ENCODE data around the gene TRAT1.

The TRAT1 gene, protein sequence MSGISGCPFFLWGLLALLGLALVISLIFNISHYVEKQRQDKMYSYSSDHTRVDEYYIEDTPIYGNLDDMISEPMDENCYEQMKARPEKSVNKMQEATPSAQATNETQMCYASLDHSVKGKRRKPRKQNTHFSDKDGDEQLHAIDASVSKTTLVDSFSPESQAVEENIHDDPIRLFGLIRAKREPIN

DNA sequence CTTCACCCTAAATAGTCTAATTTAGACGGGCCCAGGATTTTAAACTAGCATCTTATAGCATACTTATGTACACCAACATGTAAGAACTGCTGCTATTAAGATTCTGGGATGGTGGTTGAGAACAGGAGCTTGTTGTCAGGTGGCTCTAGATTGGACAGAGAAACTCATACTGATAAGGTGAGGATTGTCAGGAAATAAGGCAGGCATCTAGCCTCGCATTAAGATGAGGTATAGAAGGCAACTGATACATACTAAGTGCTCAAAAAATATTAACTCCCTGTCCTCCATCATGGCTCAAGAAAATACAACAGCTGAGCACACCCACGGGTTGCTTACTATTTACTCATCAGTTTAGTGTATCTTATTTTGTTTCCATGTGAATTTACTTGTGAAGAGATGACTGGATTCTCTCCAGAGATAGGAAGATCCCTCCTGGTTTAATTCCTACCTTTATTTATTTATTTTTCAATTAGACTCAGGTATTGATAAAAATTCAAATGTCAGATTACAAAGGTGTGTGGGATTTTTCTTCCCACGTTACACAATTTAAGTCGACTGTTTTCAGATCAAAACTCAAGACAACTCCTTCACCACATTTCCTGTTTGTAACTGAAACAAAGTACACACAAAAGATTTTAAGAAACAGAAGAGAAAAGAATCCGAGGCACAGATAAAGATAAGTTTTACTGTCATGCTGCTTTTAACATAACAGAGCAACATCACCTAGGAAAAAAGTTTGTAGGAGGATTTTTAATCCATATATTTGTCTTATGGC is at the start of gene TRAT1:
TRAT1 (plus strand) TSS at position 664 of the 775 bp plus-strand sequence. CDS start 142 bp downstream, outside the sequence.
- no peak within 1 kb of the TSS for H3K4me3 ChIP-seq (ENCODE audit: low read depth, low read length)
- TF ChIP-seq, protein P1, sequence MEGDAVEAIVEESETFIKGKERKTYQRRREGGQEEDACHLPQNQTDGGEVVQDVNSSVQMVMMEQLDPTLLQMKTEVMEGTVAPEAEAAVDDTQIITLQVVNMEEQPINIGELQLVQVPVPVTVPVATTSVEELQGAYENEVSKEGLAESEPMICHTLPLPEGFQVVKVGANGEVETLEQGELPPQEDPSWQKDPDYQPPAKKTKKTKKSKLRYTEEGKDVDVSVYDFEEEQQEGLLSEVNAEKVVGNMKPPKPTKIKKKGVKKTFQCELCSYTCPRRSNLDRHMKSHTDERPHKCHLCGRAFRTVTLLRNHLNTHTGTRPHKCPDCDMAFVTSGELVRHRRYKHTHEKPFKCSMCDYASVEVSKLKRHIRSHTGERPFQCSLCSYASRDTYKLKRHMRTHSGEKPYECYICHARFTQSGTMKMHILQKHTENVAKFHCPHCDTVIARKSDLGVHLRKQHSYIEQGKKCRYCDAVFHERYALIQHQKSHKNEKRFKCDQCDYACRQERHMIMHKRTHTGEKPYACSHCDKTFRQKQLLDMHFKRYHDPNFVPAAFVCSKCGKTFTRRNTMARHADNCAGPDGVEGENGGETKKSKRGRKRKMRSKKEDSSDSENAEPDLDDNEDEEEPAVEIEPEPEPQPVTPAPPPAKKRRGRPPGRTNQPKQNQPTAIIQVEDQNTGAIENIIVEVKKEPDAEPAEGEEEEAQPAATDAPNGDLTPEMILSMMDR (IDR thresholded peaks at IDR 0.05; ENCODE audit: insufficient read depth, low read length, missing control alignments) = no peak
- POLR2A ChIA-PET = no interaction called here
- no peak for DNase-seq (ENCODE audit: low read depth, low spot score)
- CTCF ChIA-PET = no interaction called here

DNA sequence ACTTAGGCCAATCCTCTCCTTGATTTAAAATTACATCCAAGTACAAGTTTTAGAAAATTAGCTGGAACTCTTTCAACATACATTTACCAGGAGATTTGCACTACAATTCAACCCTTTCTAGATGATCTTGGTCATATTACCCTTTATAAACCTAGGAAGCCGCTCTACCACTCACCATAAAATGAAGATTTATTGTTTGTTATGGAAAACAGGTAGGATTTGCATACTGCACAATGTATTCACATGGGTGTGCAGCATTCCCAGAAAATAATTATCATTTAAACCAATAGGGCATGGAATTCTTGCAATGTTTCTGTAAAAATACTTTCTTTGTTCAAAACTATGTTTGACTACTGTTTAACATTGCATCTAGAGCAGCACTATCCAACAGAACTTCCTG is 46.9 kb upstream of the TRAT1 start:
- TF ChIP-seq, protein P1 (IDR thresholded peaks at IDR 0.05; ENCODE audit: insufficient read depth, low read length, missing control alignments) = no peak
- POLR2A ChIA-PET = no interaction called here

DNA sequence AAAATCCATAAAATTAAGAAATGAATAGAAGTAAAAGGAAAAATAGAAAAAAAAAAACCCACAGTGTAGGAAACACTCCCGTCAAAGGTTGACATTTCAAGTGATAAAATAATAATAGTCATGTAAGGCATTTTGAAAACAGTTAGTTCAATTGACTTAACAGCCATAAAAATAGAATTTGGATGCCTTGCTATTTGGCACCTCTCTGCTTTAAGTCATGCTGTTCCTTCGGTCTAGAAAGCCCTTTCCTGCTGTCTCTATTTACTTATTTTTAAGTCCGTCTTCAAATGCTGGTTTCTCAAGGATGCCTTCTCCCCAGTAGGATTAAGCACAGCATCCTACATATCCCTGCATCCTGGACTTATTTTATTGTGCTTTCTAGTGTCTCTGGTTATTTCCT is 43.1 kb upstream of the TRAT1 start:
- POLR2A ChIA-PET = no interaction called here

More for the DNA sequence above, 46.9 kb upstream of the TRAT1 start:
- CTCF ChIA-PET = no interaction called here
- H3K4me3 ChIP-seq (ENCODE audit: low read depth, low read length) = no peak overlapping the region
- DNase-seq (ENCODE audit: low read depth, low spot score) = no peak

DNA sequence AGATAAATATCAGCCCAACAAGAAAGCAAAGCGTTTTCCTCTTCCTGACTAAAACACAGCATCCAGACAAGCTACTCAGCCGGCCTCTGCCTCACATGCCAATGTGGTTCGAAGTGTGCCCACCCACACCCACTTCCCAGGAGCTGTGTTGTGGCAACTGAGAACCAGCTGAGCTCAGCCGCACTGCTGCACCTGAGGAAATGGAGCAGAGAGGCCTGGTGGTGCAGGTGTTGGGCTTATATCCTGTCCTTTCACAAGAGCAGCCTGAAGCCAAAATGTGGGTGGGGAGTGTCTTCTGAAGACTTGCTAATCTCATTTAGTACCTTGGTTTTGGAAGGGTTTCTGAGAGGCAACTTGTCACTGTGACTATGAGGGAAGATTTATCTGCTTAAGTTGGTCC is 42.4 kb upstream of the TRAT1 start:
- POLR2A ChIA-PET = no interaction called here
- DNase-seq (ENCODE audit: low read depth, low spot score) = no peak
- TF ChIP-seq, protein P1 (IDR thresholded peaks at IDR 0.05; ENCODE audit: insufficient read depth, low read length, missing control alignments) = no peak
- no peak overlapping the region for H3K4me3 ChIP-seq (ENCODE audit: low read depth, low read length)
- CTCF ChIA-PET = no interaction called here

More for the DNA sequence above, 43.1 kb upstream of the TRAT1 start:
- CTCF ChIA-PET = no interaction called here
- no peak overlapping the region for H3K4me3 ChIP-seq (ENCODE audit: low read depth, low read length)
- TF ChIP-seq, protein P1 (IDR thresholded peaks at IDR 0.05; ENCODE audit: insufficient read depth, low read length, missing control alignments) = no peak
- DNase-seq (ENCODE audit: low read depth, low spot score) = no peak

DNA sequence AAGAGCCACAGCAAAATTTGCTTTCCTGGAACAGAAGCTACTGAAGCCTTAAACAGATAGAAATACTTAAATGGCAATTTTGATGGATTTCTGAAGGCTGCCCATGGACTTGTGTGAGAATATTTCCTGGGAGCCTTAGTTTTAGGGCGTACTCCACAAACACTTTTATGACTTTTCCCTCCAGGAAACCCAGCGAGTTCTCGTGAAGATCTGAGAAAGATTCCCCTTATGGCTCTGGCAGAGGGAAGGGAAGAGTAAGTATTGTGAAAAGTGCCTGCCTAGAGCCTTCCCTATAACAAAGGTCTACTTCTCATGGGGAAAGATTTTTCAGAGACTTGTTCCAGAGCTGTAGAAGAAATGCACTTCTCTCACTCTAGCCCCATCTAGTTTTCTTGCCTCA is 31.1 kb upstream of the TRAT1 start:
- TF ChIP-seq, protein P1 (IDR thresholded peaks at IDR 0.05; ENCODE audit: insufficient read depth, low read length, missing control alignments) = no peak
- CTCF ChIA-PET = no interaction called here
- no peak overlapping the region for H3K4me3 ChIP-seq (ENCODE audit: low read depth, low read length)
- DNase-seq (ENCODE audit: low read depth, low spot score) = no peak
- POLR2A ChIA-PET = no interaction called here

DNA sequence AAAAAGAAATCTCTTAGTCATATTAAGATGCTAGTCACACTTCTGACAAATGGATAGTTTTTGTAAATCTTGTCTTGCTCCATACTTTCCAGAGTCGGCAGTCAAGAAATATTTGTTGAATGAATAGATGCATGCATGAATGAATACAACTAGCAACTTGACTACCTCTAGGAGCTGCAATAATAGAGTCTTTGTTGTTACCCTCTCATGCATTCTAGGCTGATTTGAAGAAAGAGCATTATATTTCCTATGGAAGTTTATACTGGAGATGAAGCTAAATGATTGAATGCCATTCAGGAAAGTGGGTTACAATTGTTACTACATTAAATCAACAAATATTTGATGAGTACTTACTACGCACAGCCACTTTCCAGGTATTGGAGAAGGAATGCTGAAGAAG is 18.1 kb upstream of the TRAT1 start:
- ChIA-PET CTCF (no interaction called here), POLR2A (no interaction called here)
- TF ChIP-seq, protein P1 (IDR thresholded peaks at IDR 0.05; ENCODE audit: insufficient read depth, low read length, missing control alignments) = no peak
- no peak overlapping the region for H3K4me3 ChIP-seq (ENCODE audit: low read depth, low read length)
- DNase-seq (ENCODE audit: low read depth, low spot score) = no peak
